DND-41 (cell line): ENCODE results near the gene MRPL36.

Source experiments
- CTCF ChIP-seq: IDR thresholded peaks from 2 replicates; pipeline ENCODE4 v1.5.1; 2012; ENCODE audit warnings: borderline replicate concordance, low read length, moderate library complexity, mild to moderate bottlenecking; ENCODE audit not compliant: poor library complexity, severe bottlenecking; ENCODE audit errors: extremely low read depth
- EZH2 ChIP-seq: IDR thresholded peaks from 3 replicates; pipeline ENCODE4 v1.6.1; 2012; ENCODE audit warnings: borderline replicate concordance, low read depth, mild to moderate bottlenecking, moderate library complexity, low read length, inconsistent platforms; ENCODE audit not compliant: severe bottlenecking

DNA sequence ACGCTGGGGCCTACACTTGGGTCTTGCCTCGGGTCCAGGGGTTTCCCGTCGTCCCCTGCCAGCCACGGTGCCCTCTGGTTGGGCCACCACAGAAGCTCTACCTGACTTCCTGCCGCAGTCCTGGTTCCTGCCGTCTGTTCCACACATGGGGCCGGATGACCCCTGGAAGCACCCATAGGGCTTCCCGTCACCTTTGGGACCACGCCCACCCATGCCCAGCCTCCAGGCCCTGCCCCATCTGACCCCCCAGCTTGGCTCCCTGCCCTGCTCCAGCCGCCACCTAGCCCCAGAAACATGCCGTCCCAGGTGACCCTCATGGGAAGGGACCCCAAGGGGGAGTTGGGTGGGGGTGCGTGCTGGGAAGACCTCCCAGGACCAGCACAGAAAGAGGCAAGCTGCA is 13.7 kb downstream of the MRPL36 start:
- TF ChIP-seq EZH2, result no peak
- TF ChIP-seq CTCF, result no peak
